GM23338 (cell line): Measurements from ENCODE around the gene NCAN.

Experiments
- POLR2AphosphoS5 ChIP-seq: IDR thresholded peaks from 2 replicates; pipeline ENCODE4 v1.6.1; 2016; ENCODE audit warnings: antibody characterized with exemption, low read depth
- TF ChIP-seq, protein P1 (sequence below): IDR thresholded peaks from one replicate; pipeline ENCODE4 v1.6.1; 2018; ENCODE audit warnings: antibody characterized with exemption; ENCODE audit not compliant: unreplicated experiment

DNA sequence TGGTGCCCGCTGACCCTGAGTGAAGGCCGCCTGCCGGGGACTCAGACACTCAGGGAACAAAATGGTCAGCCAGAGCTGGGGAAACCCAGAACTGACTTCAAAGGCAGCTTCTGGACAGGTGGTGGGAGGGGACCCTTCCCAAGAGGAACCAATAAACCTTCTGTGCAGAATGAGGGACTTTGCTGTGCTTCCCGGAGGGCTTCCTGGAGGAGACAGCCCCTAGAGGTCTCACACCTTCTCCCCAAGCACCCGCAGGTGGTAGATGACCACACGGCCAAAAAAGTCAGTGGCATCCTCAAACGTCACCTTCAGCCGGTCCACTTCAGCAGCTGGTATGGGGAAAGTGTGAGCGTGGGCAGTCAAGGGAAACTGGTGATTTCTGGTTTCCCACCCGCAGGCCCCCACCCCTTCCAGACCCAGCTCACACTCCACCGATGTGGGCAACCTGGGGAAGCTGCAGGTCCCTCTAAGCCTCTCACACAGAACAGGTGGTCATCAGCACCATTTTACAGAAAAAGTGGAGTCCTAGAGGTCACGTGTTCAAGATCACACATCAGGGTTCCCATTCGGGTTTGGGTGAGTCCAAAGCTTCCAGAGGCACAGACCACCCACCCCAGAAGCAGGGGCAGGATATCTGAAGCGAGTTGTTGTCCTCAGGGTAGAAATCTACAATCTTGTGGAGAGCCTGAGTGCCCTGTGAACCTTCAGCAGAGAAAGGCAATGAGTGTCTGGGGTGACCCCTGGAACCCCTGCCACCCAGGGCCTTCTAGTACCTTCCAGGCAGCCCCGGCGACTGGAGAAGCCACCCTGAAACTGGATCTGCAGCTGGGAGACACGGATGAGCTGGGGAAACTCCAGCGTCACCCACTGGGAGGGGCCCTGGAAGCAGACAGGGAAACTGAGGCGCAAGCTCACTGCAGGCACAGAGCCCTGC is 9.8 kb upstream of the NCAN start:
- TF ChIP-seq, protein P1, sequence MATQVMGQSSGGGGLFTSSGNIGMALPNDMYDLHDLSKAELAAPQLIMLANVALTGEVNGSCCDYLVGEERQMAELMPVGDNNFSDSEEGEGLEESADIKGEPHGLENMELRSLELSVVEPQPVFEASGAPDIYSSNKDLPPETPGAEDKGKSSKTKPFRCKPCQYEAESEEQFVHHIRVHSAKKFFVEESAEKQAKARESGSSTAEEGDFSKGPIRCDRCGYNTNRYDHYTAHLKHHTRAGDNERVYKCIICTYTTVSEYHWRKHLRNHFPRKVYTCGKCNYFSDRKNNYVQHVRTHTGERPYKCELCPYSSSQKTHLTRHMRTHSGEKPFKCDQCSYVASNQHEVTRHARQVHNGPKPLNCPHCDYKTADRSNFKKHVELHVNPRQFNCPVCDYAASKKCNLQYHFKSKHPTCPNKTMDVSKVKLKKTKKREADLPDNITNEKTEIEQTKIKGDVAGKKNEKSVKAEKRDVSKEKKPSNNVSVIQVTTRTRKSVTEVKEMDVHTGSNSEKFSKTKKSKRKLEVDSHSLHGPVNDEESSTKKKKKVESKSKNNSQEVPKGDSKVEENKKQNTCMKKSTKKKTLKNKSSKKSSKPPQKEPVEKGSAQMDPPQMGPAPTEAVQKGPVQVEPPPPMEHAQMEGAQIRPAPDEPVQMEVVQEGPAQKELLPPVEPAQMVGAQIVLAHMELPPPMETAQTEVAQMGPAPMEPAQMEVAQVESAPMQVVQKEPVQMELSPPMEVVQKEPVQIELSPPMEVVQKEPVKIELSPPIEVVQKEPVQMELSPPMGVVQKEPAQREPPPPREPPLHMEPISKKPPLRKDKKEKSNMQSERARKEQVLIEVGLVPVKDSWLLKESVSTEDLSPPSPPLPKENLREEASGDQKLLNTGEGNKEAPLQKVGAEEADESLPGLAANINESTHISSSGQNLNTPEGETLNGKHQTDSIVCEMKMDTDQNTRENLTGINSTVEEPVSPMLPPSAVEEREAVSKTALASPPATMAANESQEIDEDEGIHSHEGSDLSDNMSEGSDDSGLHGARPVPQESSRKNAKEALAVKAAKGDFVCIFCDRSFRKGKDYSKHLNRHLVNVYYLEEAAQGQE, result no peak
- TF ChIP-seq POLR2AphosphoS5, result no peak
